Kidney (tissue), 14 donors: Measurements from ENCODE around the gene CHST13. TPM values are rescaled to one million over a fixed set of nuclear protein-coding genes. Genes with fewer than 3 reads are reported as not detected.

Source experiments
- DNase-seq, 5 donors: peaks; one replicate each; pipeline ENCODE4 v3.0.0-alpha.2; 2013 to 2020
- FAIRE-seq: peaks from 2 replicates; lab custom pipeline; 2012; peaks lifted over from hg19 to GRCh38; lab: Jason Lieb, UNC
- H3K27ac ChIP-seq, 2 donors: one replicate each; pipeline ENCODE4 v1.7.0; 2013; ENCODE audit warnings: low read depth in 2 of 2, low read length in 2 of 2, inconsistent platforms in 1 of 2
- H3K27me3 ChIP-seq: one replicate; pipeline ENCODE4 v1.7.1; 2013; ENCODE audit warnings: low read length, inconsistent platforms; ENCODE audit not compliant: control insufficient read depth, insufficient read depth
- H3K36me3 ChIP-seq, 3 donors: one replicate each; pipeline versions ENCODE4 v1.7.0 to v1.7.1; 2013; ENCODE audit warnings: low read length in 3 of 3, control low read depth in 1 of 3, inconsistent platforms in 1 of 3; ENCODE audit not compliant: insufficient read depth in 3 of 3, control insufficient read depth in 2 of 3
- H3K4me1 ChIP-seq, 3 donors: one replicate each; pipeline versions ENCODE4 v1.7.0 to v1.7.1; 2013; ENCODE audit warnings: low read length in 3 of 3, inconsistent platforms in 1 of 3, low read depth in 1 of 3; ENCODE audit not compliant: control insufficient read depth in 2 of 3, insufficient read depth in 2 of 3
- H3K4me3 ChIP-seq, 3 donors: one replicate each; pipeline versions ENCODE4 v1.7.0 to v1.8.1; 2013; ENCODE audit warnings: low read length in 3 of 3, control low read depth in 1 of 3, inconsistent platforms in 1 of 3
- H3K9ac ChIP-seq, 3 donors: one replicate each; pipeline versions ENCODE4 v1.7.0 to v1.7.1; 2013; ENCODE audit warnings: low read length in 3 of 3, control low read depth in 1 of 3, inconsistent platforms in 1 of 3
- H3K9me3 ChIP-seq, 3 donors: one replicate each; pipeline versions ENCODE4 v1.7.0 to v1.7.1; 2013; ENCODE audit warnings: low read length in 3 of 3, control low read depth in 1 of 3, inconsistent platforms in 1 of 3; ENCODE audit not compliant: control insufficient read depth in 2 of 3, insufficient read depth in 1 of 3
- intact Hi-C: fragments of 100-400 bp; cut with DNase I; formaldehyde crosslinking; loops from one replicate; pipeline ENCODE4 v1.11.1; 2022
- polyA plus RNA-seq: library from polyadenylated mRNA; stranded (reverse); fragments of 350-450 nt; fragmentation: Illumina TruSeq; extraction: RNeasy Lipid Tissue Mini Kit (QIAGEN cat#74804); gene quantifications from one replicate; pipeline ENCODE4 v1.2.3, GENCODE V29; 2014; ENCODE audit warnings: low read depth, low replicate concordance; ENCODE audit not compliant: insufficient read depth
- total RNA-seq: library from RNA; stranded (reverse); fragmentation: NEBNext Ultra II Directional; extraction: Animal tissue kit (Norgen Biotek cat#: 25700); gene quantifications from one replicate; pipeline ENCODE4 v1.2.1, GENCODE V29; 2021
- TF ChIP-seq, protein P1 (sequence below): IDR thresholded peaks from 3 replicates; pipeline ENCODE4 v1.5.1; 2012; ENCODE audit warnings: mild to moderate bottlenecking, moderate library complexity, borderline replicate concordance; ENCODE audit not compliant: insufficient read depth; ENCODE audit errors: extremely low read depth
- donor health status: control.
- donor health status: control.
- donor health status: control.
- donor health status: control.
- donor health status: control.
- donor health status: DM: yes; HTN: yes; CAD: no.
- donor health status: Normal renal cell carcinoma (clear cell type).

The CHST13 gene
- total and polyA plus RNA-seq, 2 donors from 2014 or later: 3.3 to 7.0 TPM

DNA sequence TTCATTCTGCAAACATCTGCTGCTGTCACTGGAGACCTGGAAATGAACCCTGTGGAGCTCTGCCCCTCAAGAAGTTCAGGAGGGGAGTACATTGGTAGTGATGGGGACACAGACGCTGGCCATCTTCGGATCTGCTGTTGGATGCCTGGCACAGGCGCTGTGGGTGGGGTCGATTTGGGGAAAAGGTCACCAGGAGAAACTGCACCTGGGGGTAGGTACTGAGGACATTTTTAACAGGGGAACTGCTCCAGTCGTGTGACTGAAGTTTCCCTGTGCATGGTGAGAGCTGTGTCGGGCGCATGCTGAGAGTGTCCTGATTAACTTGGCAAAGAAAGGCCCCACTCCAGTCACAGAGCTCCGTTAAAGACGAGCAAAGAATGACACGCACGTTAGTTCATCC lies 9.8 kb upstream of the CHST13 start:
- H3K4me1 ChIP-seq: no peaks in the 10 kb centered on the region
- no peaks in the 10 kb centered on the region for H3K9me3 ChIP-seq
- no peak overlapping the region for H3K4me3 ChIP-seq
- TF ChIP-seq, protein P1, sequence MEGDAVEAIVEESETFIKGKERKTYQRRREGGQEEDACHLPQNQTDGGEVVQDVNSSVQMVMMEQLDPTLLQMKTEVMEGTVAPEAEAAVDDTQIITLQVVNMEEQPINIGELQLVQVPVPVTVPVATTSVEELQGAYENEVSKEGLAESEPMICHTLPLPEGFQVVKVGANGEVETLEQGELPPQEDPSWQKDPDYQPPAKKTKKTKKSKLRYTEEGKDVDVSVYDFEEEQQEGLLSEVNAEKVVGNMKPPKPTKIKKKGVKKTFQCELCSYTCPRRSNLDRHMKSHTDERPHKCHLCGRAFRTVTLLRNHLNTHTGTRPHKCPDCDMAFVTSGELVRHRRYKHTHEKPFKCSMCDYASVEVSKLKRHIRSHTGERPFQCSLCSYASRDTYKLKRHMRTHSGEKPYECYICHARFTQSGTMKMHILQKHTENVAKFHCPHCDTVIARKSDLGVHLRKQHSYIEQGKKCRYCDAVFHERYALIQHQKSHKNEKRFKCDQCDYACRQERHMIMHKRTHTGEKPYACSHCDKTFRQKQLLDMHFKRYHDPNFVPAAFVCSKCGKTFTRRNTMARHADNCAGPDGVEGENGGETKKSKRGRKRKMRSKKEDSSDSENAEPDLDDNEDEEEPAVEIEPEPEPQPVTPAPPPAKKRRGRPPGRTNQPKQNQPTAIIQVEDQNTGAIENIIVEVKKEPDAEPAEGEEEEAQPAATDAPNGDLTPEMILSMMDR: no peak
- peak in 2 of 5 donors; percentile 23 to 27 for DNase-seq
- H3K36me3 ChIP-seq: no peaks in the 10 kb centered on the region
- H3K9ac ChIP-seq: no peak overlapping the region
- intact Hi-C loops: no loop called here
- FAIRE-seq: no peak
- H3K27me3 ChIP-seq: no peaks in the 10 kb centered on the region
- no peak overlapping the region for H3K27ac ChIP-seq

DNA sequence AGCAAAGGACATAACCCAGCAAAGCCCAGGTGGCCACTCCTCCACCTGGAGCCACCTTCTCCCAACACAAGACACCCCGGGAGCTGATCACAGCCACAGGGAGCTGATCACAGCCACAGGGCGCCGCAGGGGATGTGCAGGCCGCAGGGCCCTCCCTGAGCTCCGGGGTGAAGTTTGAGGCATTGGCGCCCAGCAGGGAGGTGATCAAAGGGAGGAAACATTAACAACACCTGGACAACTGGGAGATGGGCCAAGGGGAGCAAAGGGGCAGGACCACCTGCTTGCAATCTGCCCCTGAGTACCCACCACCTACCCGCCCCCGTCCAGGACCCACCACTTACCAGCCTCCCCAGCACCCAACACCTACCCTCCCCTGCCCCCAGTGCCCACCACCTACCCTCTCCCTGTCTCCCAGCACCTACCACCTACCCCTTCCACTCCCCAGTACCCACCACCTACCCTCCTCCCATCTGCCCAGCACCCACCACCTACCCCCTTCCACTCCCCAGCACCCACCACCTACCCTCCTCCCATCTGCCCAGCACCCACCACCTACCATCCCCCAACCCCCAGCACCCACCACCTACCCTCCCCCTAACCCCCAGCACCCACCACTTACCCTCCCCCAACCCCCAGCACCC lies 8.8 kb upstream of the CHST13 start:
- no peaks in the 10 kb centered on the region for H3K4me1 ChIP-seq
- no peaks in the 10 kb centered on the region for H3K9me3 ChIP-seq
- H3K27me3 ChIP-seq: no peaks in the 10 kb centered on the region
- no peak overlapping the region for H3K9ac ChIP-seq
- H3K27ac ChIP-seq: no peak overlapping the region
- TF ChIP-seq, protein P1: no peak
- no peak for FAIRE-seq
- H3K4me3 ChIP-seq: no peak overlapping the region
- peak in 2 of 5 donors; percentile 32 to 52 for DNase-seq
- intact Hi-C loops: no loop called here
- H3K36me3 ChIP-seq: no peaks in the 10 kb centered on the region

DNA sequence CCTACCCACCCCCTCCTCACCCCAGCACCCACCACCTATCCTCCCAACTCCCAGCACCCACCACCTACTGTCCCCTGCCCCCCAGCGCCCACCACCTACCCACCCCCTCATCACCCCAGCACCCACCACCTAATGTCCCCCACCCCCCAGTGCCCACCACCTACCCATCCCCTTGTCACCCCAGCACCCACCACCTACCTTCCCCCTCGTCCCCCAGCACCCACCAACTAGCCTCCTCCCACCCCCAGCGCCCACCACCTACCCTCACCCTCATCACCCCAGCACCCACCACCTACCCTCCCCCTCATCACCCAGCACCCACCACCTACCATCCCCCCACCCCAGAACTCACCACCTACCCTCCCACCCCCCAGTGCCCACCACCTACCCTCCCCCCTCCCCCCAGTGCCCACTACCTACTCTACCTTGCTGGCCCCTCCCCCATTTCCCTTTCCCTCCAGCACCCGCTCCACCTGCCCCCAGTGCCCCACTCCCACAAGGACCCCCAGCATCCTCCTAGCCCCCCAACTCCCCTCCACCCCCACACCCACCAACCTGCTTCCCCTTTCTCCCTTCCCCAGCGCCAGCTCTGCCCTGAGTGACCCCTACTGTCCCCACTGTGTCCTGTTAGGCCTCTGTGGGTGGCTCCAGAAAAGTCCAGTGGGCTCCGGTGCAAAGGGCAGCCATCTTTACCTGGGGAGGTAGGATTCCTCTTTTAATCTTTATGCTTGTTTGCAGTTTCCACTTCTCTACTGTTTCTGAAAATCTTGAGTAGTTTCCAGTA lies 7.6 kb upstream of the CHST13 start:
- H3K9ac ChIP-seq: no peak overlapping the region
- no peak overlapping the region for H3K27ac ChIP-seq
- TF ChIP-seq, protein P1: no peak
- no peak overlapping the region for H3K4me3 ChIP-seq
- peak in 1 of 5 donors; percentile 41 for DNase-seq
- H3K4me1 ChIP-seq: no peaks in the 10 kb centered on the region
- H3K27me3 ChIP-seq: no peaks in the 10 kb centered on the region
- intact Hi-C loops: no loop called here
- H3K9me3 ChIP-seq: no peaks in the 10 kb centered on the region
- FAIRE-seq: no peak
- no peaks in the 10 kb centered on the region for H3K36me3 ChIP-seq
